ENCODE data around the gene RRAS2. TPM values are rescaled to one million over a fixed set of nuclear protein-coding genes. Genes with fewer than 3 reads are reported as not detected.

Gene RRAS2
- polyA plus RNA-seq, 3 donors = 0.19 to 0.31 TPM; not detected in 1

DNA sequence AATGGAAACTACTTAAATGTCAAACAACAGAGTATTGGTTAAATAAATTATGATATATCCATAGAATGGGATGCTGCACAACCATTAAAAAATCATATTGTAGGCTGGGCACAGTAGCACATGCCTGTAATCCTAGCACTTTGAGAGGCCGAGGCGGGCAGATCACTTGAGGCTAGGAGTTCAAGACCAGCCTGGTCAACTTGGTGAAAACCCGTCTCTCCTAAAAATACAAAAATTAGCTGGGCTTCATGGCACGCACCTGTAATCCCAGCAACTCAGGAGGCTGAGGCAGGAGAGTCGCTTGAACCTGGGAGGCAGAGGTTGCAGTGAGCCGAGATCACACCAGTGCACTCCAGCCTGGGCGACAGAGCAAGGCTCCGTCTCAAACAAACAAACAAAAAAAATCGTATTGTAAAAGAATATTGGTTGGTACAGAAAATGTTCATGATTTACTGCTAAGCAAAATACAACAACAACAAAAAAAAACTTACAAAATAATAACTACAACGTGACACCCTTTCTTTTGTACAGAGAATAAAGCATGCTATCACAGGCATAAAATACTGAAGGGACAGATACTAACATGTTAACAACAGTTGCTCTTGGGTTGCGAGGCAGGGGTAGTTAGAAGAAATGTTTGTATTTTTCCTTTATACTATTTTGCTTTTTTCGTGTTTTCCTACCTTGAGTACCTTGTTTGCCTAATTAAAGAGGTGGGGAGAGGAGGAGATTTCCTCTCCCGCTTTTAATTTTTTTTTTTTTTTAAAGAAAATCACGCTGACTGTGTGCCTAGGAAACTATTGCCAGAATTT lies 21.3 kb upstream of the RRAS2 start:
- no peak overlapping the region for H3K27ac Mint-ChIP-seq
- H3K9me3 Mint-ChIP-seq = peaks cover 0 to 17% (median 5%) of the 10 kb centered on the region in 7 donors
- Histone ChIP-seq H2AFZ (ENCODE audit: insufficient read depth, low read depth, low read length, poor library complexity, severe bottlenecking) (peak overlapping the region; percentile 56), H3K9ac (ENCODE audit: insufficient read depth, low read length, poor library complexity, severe bottlenecking) (no peak overlapping the region), H3K4me3 (replicated peaks in 1 of 3; ENCODE audit: low read depth in 2 of 3, low read length in 3 of 3) (peak overlapping the region in 1 of 3 experiments; percentile 43), H3K27me3 (ENCODE audit: control insufficient read depth in 2 of 2, insufficient read depth in 2 of 2, low read length in 2 of 2) (peaks cover 41 to 57% of the 10 kb centered on the region in 2 donors), H3K27ac (ENCODE audit: low read depth in 1 of 2, low read length in 2 of 2) (no peak overlapping the region), H3K4me2 (replicated peaks; ENCODE audit: extremely low read depth, low read length, poor library complexity, severe bottlenecking) (peak overlapping the region; percentile 49), H3K4me1 (ENCODE audit: control insufficient read depth in 1 of 2, insufficient read depth in 2 of 2, low read length in 2 of 2) (peaks cover 3 to 7% of the 10 kb centered on the region in 2 donors), H3K79me2 (ENCODE audit: insufficient read depth, low read length) (no peaks in the 10 kb centered on the region), H4K20me1 (ENCODE audit: insufficient read depth, low read length) (no peaks in the 10 kb centered on the region), H3K36me3 (replicated peaks in 1 of 2; ENCODE audit: control insufficient read depth in 1 of 2, insufficient read depth in 2 of 2, low read length in 2 of 2) (no peaks in the 10 kb centered on the region), H3K9me3 (replicated peaks in 1 of 2; ENCODE audit: control insufficient read depth in 1 of 2, insufficient read depth in 1 of 2, low read length in 2 of 2) (no peaks in the 10 kb centered on the region)
- H3K4me1 Mint-ChIP-seq = peaks cover 5% of the 10 kb centered on the region
- peaks cover 55 to 62% (median 56%) of the 10 kb centered on the region in 3 donors for H3K27me3 Mint-ChIP-seq (ENCODE audit: low read depth in 3 of 3)
- TF ChIP-seq, protein P1, sequence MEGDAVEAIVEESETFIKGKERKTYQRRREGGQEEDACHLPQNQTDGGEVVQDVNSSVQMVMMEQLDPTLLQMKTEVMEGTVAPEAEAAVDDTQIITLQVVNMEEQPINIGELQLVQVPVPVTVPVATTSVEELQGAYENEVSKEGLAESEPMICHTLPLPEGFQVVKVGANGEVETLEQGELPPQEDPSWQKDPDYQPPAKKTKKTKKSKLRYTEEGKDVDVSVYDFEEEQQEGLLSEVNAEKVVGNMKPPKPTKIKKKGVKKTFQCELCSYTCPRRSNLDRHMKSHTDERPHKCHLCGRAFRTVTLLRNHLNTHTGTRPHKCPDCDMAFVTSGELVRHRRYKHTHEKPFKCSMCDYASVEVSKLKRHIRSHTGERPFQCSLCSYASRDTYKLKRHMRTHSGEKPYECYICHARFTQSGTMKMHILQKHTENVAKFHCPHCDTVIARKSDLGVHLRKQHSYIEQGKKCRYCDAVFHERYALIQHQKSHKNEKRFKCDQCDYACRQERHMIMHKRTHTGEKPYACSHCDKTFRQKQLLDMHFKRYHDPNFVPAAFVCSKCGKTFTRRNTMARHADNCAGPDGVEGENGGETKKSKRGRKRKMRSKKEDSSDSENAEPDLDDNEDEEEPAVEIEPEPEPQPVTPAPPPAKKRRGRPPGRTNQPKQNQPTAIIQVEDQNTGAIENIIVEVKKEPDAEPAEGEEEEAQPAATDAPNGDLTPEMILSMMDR (IDR thresholded peaks at IDR 0.05) = no peak
- intact Hi-C loops (cut with micrococcal nuclease) = no loop called here
- WGBS (ENCODE audit: insufficient coverage) = 100% methylated on average over 4 of the region's 14 CpGs
- DNase-seq = no peak
- peak overlapping the region in 1 of 2 donors; percentile 69 for H3K4me3 Mint-ChIP-seq
- H3K36me3 Mint-ChIP-seq = no peaks in the 10 kb centered on the region

- H4K20me1 ChIP-seq (ENCODE audit: insufficient read depth, low read length) = no peaks in the 10 kb centered on the region
- peaks cover 40 to 57% of the 10 kb centered on the region in 2 donors for H3K27me3 ChIP-seq (ENCODE audit: control insufficient read depth in 2 of 2, insufficient read depth in 2 of 2, low read length in 2 of 2)
- no peaks in the 10 kb centered on the region for H3K36me3 ChIP-seq (replicated peaks in 1 of 2; ENCODE audit: control insufficient read depth in 1 of 2, insufficient read depth in 2 of 2, low read length in 2 of 2)
- Mint-ChIP-seq H3K27me3 (ENCODE audit: low read depth in 3 of 3) (peaks cover 55 to 61% (median 55%) of the 10 kb centered on the region in 3 donors), H3K4me1 (peaks cover 5% of the 10 kb centered on the region), H3K9me3 (peaks cover 0 to 14% (median 6%) of the 10 kb centered on the region in 7 donors), H3K36me3 (no peaks in the 10 kb centered on the region), H3K27ac (no peak overlapping the region), H3K4me3 (peak overlapping the region in 1 of 2 donors; percentile 11)
- H3K9ac ChIP-seq (ENCODE audit: insufficient read depth, low read length, poor library complexity, severe bottlenecking) = no peak overlapping the region
- TF ChIP-seq, protein P1 (IDR thresholded peaks at IDR 0.05) = no peak
- DNase-seq = no peak
- peaks cover 3 to 7% of the 10 kb centered on the region in 2 donors for H3K4me1 ChIP-seq (ENCODE audit: control insufficient read depth in 1 of 2, insufficient read depth in 2 of 2, low read length in 2 of 2)
- H3K79me2 ChIP-seq (ENCODE audit: insufficient read depth, low read length) = no peaks in the 10 kb centered on the region
- no peak overlapping the region for H3K4me2 ChIP-seq (replicated peaks; ENCODE audit: extremely low read depth, low read length, poor library complexity, severe bottlenecking)
- intact Hi-C loops (cut with micrococcal nuclease) = no loop called here
- H3K27ac ChIP-seq (ENCODE audit: low read depth in 1 of 2, low read length in 2 of 2) = no peak overlapping the region
- no peak overlapping the region for H3K4me3 ChIP-seq (replicated peaks in 1 of 3; ENCODE audit: low read depth in 2 of 3, low read length in 3 of 3)
- H3K9me3 ChIP-seq (replicated peaks in 1 of 2; ENCODE audit: control insufficient read depth in 1 of 2, insufficient read depth in 1 of 2, low read length in 2 of 2) = no peaks in the 10 kb centered on the region
- H2AFZ ChIP-seq (ENCODE audit: insufficient read depth, low read depth, low read length, poor library complexity, severe bottlenecking) = no peak overlapping the region
Observed at GRCh38 chr11:14378171-14378570, 19.2 kb upstream of the RRAS2 start.

All from CD14-positive monocyte (primary cell).